H1 (cell line): Measurements from ENCODE around the gene PSMB3.

Source experiments
- CHD2 ChIP-seq: IDR thresholded peaks from 2 replicates; pipeline ENCODE4 v1.6.1; 2012; ENCODE audit warnings: low read length, improper control_type of control experiment
- CREB1 ChIP-seq: IDR thresholded peaks from 2 replicates; pipeline ENCODE4 v1.6.1; 2012; ENCODE audit warnings: inconsistent platforms
- EZH2 ChIP-seq: fragments of 200-600 bp; sonication (generic); IDR thresholded peaks from 2 replicates; pipeline ENCODE4 v1.7.1; 2012; ENCODE audit warnings: low read depth, mild to moderate bottlenecking, moderate library complexity, low read length, inconsistent platforms; ENCODE audit not compliant: severe bottlenecking
- POLR2A ChIP-seq, 2 experiments: IDR thresholded peaks; 1 replicate in 1 of 2; 2 replicates in 1 of 2; pipeline ENCODE4 v1.6.1; 2011; ENCODE audit warnings: low read depth in 2 of 2, low read length in 2 of 2, mild to moderate bottlenecking in 2 of 2; ENCODE audit errors: control extremely low read depth in 1 of 2
- RAD21 ChIP-seq, 2 experiments: IDR thresholded peaks in 1 of 2; conservative IDR thresholded peaks in 1 of 2; 2 replicates each; pipeline ENCODE4 v1.6.1; 2011; ENCODE audit warnings: low read depth in 2 of 2, low read length in 2 of 2, improper control_type of control experiment in 1 of 2, inconsistent platforms in 1 of 2, mild to moderate bottlenecking in 1 of 2, moderate library complexity in 1 of 2
- RXRA ChIP-seq: IDR thresholded peaks from 2 replicates; pipeline ENCODE4 v1.6.1; 2011; ENCODE audit warnings: low read depth, mild to moderate bottlenecking, low read length, moderate library complexity; ENCODE audit not compliant: insufficient read depth
- SIN3A ChIP-seq, 2 experiments: IDR thresholded peaks in 1 of 2; conservative IDR thresholded peaks in 1 of 2; 2 replicates each; pipeline ENCODE4 v1.6.1; 2011 to 2012; ENCODE audit warnings: low read length in 2 of 2, improper control_type of control experiment in 1 of 2, low read depth in 1 of 2, mild to moderate bottlenecking in 1 of 2
- SP2 ChIP-seq: IDR thresholded peaks from 2 replicates; pipeline ENCODE4 v1.6.1; 2012; ENCODE audit warnings: mild to moderate bottlenecking, low read length, inconsistent platforms
- TAF1 ChIP-seq: IDR thresholded peaks from 2 replicates; pipeline ENCODE4 v1.6.1; 2011; ENCODE audit warnings: mild to moderate bottlenecking, low read depth, low read length
- TF ChIP-seq, protein P1 (sequence below), 3 experiments: IDR thresholded peaks; 1 replicate in 2 of 3; 2 replicates in 1 of 3; pipeline versions ENCODE4 v1.5.1 to v1.6.1; 2011; ENCODE audit warnings: low read length in 3 of 3, mild to moderate bottlenecking in 3 of 3, inconsistent platforms in 2 of 3, low read depth in 1 of 3, moderate library complexity in 1 of 3; ENCODE audit not compliant: insufficient read depth in 1 of 3; ENCODE audit errors: control extremely low read depth in 1 of 3

DNA sequence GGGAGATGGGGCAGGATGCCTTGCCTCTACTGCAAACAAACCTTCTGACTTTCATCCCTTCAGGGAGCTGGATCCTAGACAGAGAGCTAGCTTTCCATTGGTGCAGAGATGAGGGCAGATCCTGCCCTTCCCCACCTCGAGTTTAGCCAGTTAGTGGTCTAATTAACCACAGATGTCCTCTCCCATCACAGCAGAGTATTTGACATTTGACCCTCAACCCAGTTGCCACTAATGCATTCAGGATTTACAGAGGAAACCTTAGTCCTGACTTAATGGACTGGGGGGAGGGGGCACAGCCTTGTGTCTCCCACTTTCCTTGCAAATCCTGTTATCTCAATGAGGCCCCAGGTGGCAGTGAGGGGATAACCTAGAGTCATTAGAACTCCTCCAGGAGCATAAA is 36.6 kb downstream of the PSMB3 start:
- TF ChIP-seq, protein P1, sequence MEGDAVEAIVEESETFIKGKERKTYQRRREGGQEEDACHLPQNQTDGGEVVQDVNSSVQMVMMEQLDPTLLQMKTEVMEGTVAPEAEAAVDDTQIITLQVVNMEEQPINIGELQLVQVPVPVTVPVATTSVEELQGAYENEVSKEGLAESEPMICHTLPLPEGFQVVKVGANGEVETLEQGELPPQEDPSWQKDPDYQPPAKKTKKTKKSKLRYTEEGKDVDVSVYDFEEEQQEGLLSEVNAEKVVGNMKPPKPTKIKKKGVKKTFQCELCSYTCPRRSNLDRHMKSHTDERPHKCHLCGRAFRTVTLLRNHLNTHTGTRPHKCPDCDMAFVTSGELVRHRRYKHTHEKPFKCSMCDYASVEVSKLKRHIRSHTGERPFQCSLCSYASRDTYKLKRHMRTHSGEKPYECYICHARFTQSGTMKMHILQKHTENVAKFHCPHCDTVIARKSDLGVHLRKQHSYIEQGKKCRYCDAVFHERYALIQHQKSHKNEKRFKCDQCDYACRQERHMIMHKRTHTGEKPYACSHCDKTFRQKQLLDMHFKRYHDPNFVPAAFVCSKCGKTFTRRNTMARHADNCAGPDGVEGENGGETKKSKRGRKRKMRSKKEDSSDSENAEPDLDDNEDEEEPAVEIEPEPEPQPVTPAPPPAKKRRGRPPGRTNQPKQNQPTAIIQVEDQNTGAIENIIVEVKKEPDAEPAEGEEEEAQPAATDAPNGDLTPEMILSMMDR (IDR thresholded peaks at IDR 0.05; ENCODE audit: control extremely low read depth in 1 of 3, insufficient read depth in 1 of 3, low read depth in 1 of 3, low read length in 3 of 3) = no peak
- no peak for TF ChIP-seq EZH2
- no peak for TF ChIP-seq RXRA
- TF ChIP-seq TAF1 = no peak
- no peak for TF ChIP-seq CHD2
- no peak for TF ChIP-seq POLR2A (IDR thresholded peaks at IDR 0.05; ENCODE audit: control extremely low read depth in 1 of 2, low read depth in 2 of 2, low read length in 2 of 2)
- no peak for TF ChIP-seq SIN3A (conservative IDR thresholded peaks at IDR 0.05 in 1 of 2, IDR thresholded peaks at IDR 0.05 in 1 of 2; ENCODE audit: low read depth in 1 of 2, low read length in 2 of 2)
- no peak for TF ChIP-seq SP2
- no peak for TF ChIP-seq CREB1
- TF ChIP-seq RAD21 (IDR thresholded peaks at IDR 0.05 in 1 of 2, conservative IDR thresholded peaks at IDR 0.05 in 1 of 2; ENCODE audit: low read depth in 2 of 2, low read length in 2 of 2) = no peak
